ENCODE results near the gene DTHD1. TPM values are rescaled to one million over a fixed set of nuclear protein-coding genes. Genes with fewer than 3 reads are reported as not detected.
A peak's percentile ranks its signal among the peaks of the same experiment; 100 is the strongest.

The DTHD1 gene
- total and polyA plus RNA-seq, 4 donors, result 1.5 to 33.4 (median 9.1) TPM

GRCh38 chr4:36273276-36273675 lies 8.1 kb upstream of the DTHD1 start:
- Histone ChIP-seq H3K27ac (ENCODE audit: low read depth in 1 of 2, low read length in 1 of 2) (no peak overlapping the region), H3K36me3 (ENCODE audit: control insufficient read depth in 4 of 4, insufficient read depth in 4 of 4, low read length in 4 of 4) (no peaks in the 10 kb centered on the region), H3K4me3 (no peak overlapping the region), H3K4me1 (ENCODE audit: control insufficient read depth in 5 of 5, insufficient read depth in 5 of 5, low read length in 5 of 5) (no peaks in the 10 kb centered on the region), H3K9ac (ENCODE audit: insufficient read depth in 1 of 2, low read length in 2 of 2) (no peak overlapping the region), H3K9me3 (ENCODE audit: control insufficient read depth in 4 of 4, insufficient read depth in 3 of 4, low read length in 3 of 4) (no peaks in the 10 kb centered on the region), H3K27me3 (ENCODE audit: control insufficient read depth in 3 of 3, insufficient read depth in 3 of 3, low read length in 2 of 3) (no peaks in the 10 kb centered on the region)
- TF ChIP-seq CTCF (IDR thresholded peaks at IDR 0.05; ENCODE audit: control extremely low read depth, extremely low read depth), result no peak
- ATAC-seq (ENCODE audit: insufficient read depth, low FRiP score) (no peak), DNase-seq (no peak)
- 91 to 93% methylated on average over 4 of the region's 4 CpGs for WGBS, 2 donors

GRCh38 chr4:36274158-36274557 lies 7.3 kb upstream of the DTHD1 start:
- TF ChIP-seq CTCF (IDR thresholded peaks at IDR 0.05; ENCODE audit: control extremely low read depth, extremely low read depth), result no peak
- no peaks in the 10 kb centered on the region for H3K9me3 ChIP-seq (ENCODE audit: control insufficient read depth in 4 of 4, insufficient read depth in 3 of 4, low read length in 3 of 4)
- H3K27me3 ChIP-seq (ENCODE audit: control insufficient read depth in 3 of 3, insufficient read depth in 3 of 3, low read length in 2 of 3), result no peaks in the 10 kb centered on the region
- ATAC-seq (ENCODE audit: insufficient read depth, low FRiP score) (peak; percentile 58), DNase-seq (no peak)
- H3K4me1 ChIP-seq (ENCODE audit: control insufficient read depth in 5 of 5, insufficient read depth in 5 of 5, low read length in 5 of 5), result no peaks in the 10 kb centered on the region
- H3K4me3 ChIP-seq, result no peak overlapping the region
- H3K36me3 ChIP-seq (ENCODE audit: control insufficient read depth in 4 of 4, insufficient read depth in 4 of 4, low read length in 4 of 4), result no peaks in the 10 kb centered on the region
- no peak overlapping the region for H3K9ac ChIP-seq (ENCODE audit: insufficient read depth in 1 of 2, low read length in 2 of 2)
- no peak overlapping the region for H3K27ac ChIP-seq (ENCODE audit: low read depth in 1 of 2, low read length in 1 of 2)
- 70 to 84% methylated on average over 4 of the region's 4 CpGs for WGBS, 2 donors

GRCh38 chr4:36277533-36277932 lies 3.9 kb upstream of the DTHD1 start:
- 82 to 91% methylated on average over 4 of the region's 4 CpGs for WGBS, 2 donors
- DNase-seq (no peak), ATAC-seq (ENCODE audit: insufficient read depth, low FRiP score) (no peak)
- Histone ChIP-seq H3K9me3 (ENCODE audit: control insufficient read depth in 4 of 4, insufficient read depth in 3 of 4, low read length in 3 of 4) (no peaks in the 10 kb centered on the region), H3K9ac (ENCODE audit: insufficient read depth in 1 of 2, low read length in 2 of 2) (no peak overlapping the region), H3K4me3 (no peak overlapping the region), H3K27me3 (ENCODE audit: control insufficient read depth in 3 of 3, insufficient read depth in 3 of 3, low read length in 2 of 3) (no peaks in the 10 kb centered on the region), H3K4me1 (ENCODE audit: control insufficient read depth in 5 of 5, insufficient read depth in 5 of 5, low read length in 5 of 5) (no peaks in the 10 kb centered on the region), H3K36me3 (ENCODE audit: control insufficient read depth in 4 of 4, insufficient read depth in 4 of 4, low read length in 4 of 4) (no peaks in the 10 kb centered on the region), H3K27ac (ENCODE audit: low read depth in 1 of 2, low read length in 1 of 2) (no peak overlapping the region)
- TF ChIP-seq CTCF (IDR thresholded peaks at IDR 0.05; ENCODE audit: control extremely low read depth, extremely low read depth), result no peak

- 80 to 92% methylated on average over 2 of the region's 2 CpGs for WGBS, 2 donors
- Histone ChIP-seq H3K27me3 (ENCODE audit: control insufficient read depth in 3 of 3, insufficient read depth in 3 of 3, low read length in 2 of 3) (no peaks in the 10 kb centered on the region), H3K9ac (ENCODE audit: insufficient read depth in 1 of 2, low read length in 2 of 2) (no peak overlapping the region), H3K9me3 (ENCODE audit: control insufficient read depth in 4 of 4, insufficient read depth in 3 of 4, low read length in 3 of 4) (no peaks in the 10 kb centered on the region), H3K27ac (ENCODE audit: low read depth in 1 of 2, low read length in 1 of 2) (no peak overlapping the region), H3K4me1 (ENCODE audit: control insufficient read depth in 5 of 5, insufficient read depth in 5 of 5, low read length in 5 of 5) (no peaks in the 10 kb centered on the region), H3K36me3 (ENCODE audit: control insufficient read depth in 4 of 4, insufficient read depth in 4 of 4, low read length in 4 of 4) (no peaks in the 10 kb centered on the region), H3K4me3 (no peak overlapping the region)
- TF ChIP-seq CTCF (IDR thresholded peaks at IDR 0.05; ENCODE audit: control extremely low read depth, extremely low read depth), result no peak
- ATAC-seq (ENCODE audit: insufficient read depth, low FRiP score), result no peak
- no peak for DNase-seq
Observed at GRCh38 chr4:36278789-36279188, 2.6 kb upstream of the DTHD1 start.
